Natural killer cell (primary cell): ENCODE results near the gene QSER1. TPM values are rescaled to one million over a fixed set of nuclear protein-coding genes. Genes with fewer than 3 reads are reported as not detected.

Experiments
- ATAC-seq, 3 donors: fragments of 150-1000 bp in 2 of 3; fragments of 200-7000 bp in 1 of 3; cut with Tn5 transposase; 1 replicate in 1 of 3; 2 replicates in 2 of 3; pipeline ENCODE4 v1.10.0; 2021; ENCODE audit warnings: mild to moderate bottlenecking in 2 of 3, moderate library complexity in 2 of 3
- DNase-seq, 2 donors: peaks; one replicate each; pipeline versions ENCODE4 v3.0.0 to v3.0.0-alpha.2; 2013 to 2021; ENCODE audit warnings: mixed read lengths in 1 of 2
- H3K27ac ChIP-seq: one replicate; pipeline ENCODE4 v1.5.1; 2013; ENCODE audit warnings: mild to moderate bottlenecking, low read length
- H3K27me3 ChIP-seq: one replicate; pipeline ENCODE4 v1.6.1; 2013; ENCODE audit warnings: low read length; ENCODE audit not compliant: control insufficient read depth, insufficient read depth
- H3K36me3 ChIP-seq: one replicate; pipeline ENCODE4 v1.6.1; 2013; ENCODE audit warnings: low read length; ENCODE audit not compliant: control insufficient read depth, insufficient read depth
- H3K4me1 ChIP-seq: one replicate; pipeline ENCODE4 v1.6.1; 2013; ENCODE audit warnings: low read length; ENCODE audit not compliant: control insufficient read depth, insufficient read depth
- H3K4me3 ChIP-seq: one replicate; pipeline ENCODE4 v1.5.1; 2013; ENCODE audit warnings: low read length
- H3K9me3 ChIP-seq: one replicate; pipeline ENCODE4 v1.6.1; 2013; ENCODE audit warnings: low read length; ENCODE audit not compliant: control insufficient read depth, insufficient read depth
- H3K27ac Mint-ChIP-seq, 2 donors: one replicate each; pipeline ENCODE4 v1.8.0; 2022; ENCODE audit warnings: mild to moderate bottlenecking in 2 of 2, mixed read lengths in 2 of 2, moderate library complexity in 1 of 2
- H3K27me3 Mint-ChIP-seq, 2 donors: one replicate each; pipeline ENCODE4 v1.8.0; 2022; ENCODE audit warnings: low read depth in 2 of 2, mixed read lengths in 2 of 2
- H3K36me3 Mint-ChIP-seq: one replicate; pipeline ENCODE4 v1.8.0; 2022; ENCODE audit warnings: mixed read lengths
- H3K4me1 Mint-ChIP-seq, 2 donors: one replicate each; pipeline ENCODE4 v1.8.0; 2022; ENCODE audit warnings: mixed read lengths in 2 of 2
- H3K4me3 Mint-ChIP-seq: one replicate; pipeline ENCODE4 v1.8.0; 2022; ENCODE audit warnings: mild to moderate bottlenecking, moderate library complexity, mixed read lengths
- H3K9me3 Mint-ChIP-seq, 2 donors: one replicate each; pipeline ENCODE4 v1.8.0; 2022; ENCODE audit warnings: mixed read lengths in 2 of 2
- CTCF ChIP-seq: fragments of 200-600 bp; IDR thresholded peaks from one replicate; pipeline ENCODE4 v1.8.0; 2022; ENCODE audit warnings: antibody characterized with exemption
- WGBS: methylation state at CpG from one replicate; pipeline ENCODE4 v1.1.7; 2013; ENCODE audit warnings: missing lambda C conversion rate; ENCODE audit not compliant: insufficient coverage; 5-methylcytosine and 5-hydroxymethylcytosine counted together
- intact Hi-C: fragments of 100-400 bp; cut with micrococcal nuclease; formaldehyde crosslinking; loops from one replicate; pipeline ENCODE4 v1.14.2; 2022
- total RNA-seq, 4 donors: library from RNA; stranded (reverse); fragments of 120-200 nt in 1 of 4; gene quantifications; one replicate each; pipeline versions ENCODE4 v1.2.3 to v1.2.4, GENCODE V29; 2013 to 2022

The QSER1 gene
- 10 to 100 TPM; 14.5 to 21.5 (median 17.8) TPM for total RNA-seq
- 21.5 TPM for total RNA-seq (2013)

DNA sequence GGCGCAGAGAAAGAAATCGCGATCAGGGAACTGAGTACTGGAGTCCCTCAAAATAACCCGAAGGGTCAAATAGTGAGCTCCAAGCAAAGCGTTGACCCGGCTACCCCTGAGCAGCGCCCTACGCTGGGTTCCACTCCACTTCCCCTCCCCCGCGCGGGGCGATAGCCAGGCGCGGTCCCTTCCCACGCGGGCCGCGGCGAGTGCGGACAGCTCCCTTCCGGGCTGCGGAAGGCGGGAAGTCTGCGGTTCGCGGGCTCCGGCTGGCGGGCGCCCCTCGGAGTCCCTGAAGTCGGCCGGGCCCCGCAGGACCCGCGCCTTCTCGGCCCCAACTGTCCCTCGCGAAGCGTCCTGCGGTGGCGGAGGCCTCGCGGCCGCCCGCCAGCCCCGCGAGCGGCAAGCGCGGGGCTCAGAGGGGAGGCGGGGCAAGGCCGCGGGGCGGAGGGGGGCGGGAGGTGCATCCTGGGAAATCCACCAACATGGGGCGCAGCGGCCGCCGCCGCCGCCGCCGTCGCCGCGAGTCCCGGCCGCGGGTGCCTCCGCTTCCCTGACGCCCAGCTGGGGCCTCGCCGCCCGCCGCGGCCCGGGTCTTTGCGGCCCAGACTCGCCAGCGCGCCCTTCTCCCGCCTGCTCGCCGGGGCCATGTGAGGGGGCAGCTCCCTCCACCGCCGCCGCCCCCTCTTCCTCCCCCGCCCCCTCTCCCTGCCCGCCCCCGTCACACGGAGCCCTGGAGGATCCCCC is at the start of gene QSER1:
QSER1 (plus strand) TSS at position 457 of the 738 bp plus-strand sequence. CDS start 315 bp downstream, outside the sequence.
- no peaks in the 10 kb centered on the region for H3K36me3 ChIP-seq
- peak within 1 kb of the TSS; percentile 74 for H3K4me3 ChIP-seq
- Mint-ChIP-seq H3K4me1 (peaks cover 24 to 27% of the 10 kb centered on the region in 2 donors), H3K36me3 (no peaks in the 10 kb centered on the region), H3K4me3 (peak within 1 kb of the TSS; percentile 94), H3K9me3 (no peaks in the 10 kb centered on the region), H3K27me3 (no peaks in the 10 kb centered on the region), H3K27ac (peak within 1 kb of the TSS; percentile 81 to 93)
- H3K9me3 ChIP-seq, result no peaks in the 10 kb centered on the region
- no peak for TF ChIP-seq CTCF
- H3K27ac ChIP-seq, result peak within 1 kb of the TSS; percentile 66
- H3K4me1 ChIP-seq, result peaks cover 11% of the 10 kb centered on the region
- intact Hi-C loops, result loop anchor here (5.0 to 10.0 kb wide), 3 partner anchors 125 to 1162 kb away; partner anchors contain the start of genes CAPRIN1, DEPDC7 and HIPK3
- DNase-seq (peak; percentile 62 to 82), ATAC-seq (peak; percentile 63 to 82 (median 79))
- WGBS, result under 1% methylated on average over 85 of the region's 91 CpGs
- H3K27me3 ChIP-seq, result no peaks in the 10 kb centered on the region

DNA sequence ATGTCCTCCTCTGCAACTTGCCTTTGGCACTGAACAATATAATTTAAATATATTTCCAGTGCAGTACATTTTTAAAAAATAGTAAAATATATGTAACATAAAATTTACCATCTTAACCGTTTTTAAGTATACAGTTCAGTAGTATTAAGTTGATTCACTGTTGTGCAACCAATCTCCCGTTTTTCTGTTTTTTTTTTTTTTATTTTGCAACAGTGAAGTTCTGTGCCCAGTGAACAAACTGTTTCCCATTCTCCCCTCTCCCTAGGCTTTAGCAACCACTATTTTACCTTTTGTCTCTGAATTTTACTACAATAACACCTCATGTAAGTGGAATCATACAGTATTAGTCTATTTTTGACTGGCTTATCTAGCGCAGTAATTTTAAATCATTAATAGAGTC is 49.1 kb upstream of the QSER1 start:
- no peak for TF ChIP-seq CTCF
- no peaks in the 10 kb centered on the region for H3K4me1 ChIP-seq
- no peak overlapping the region for H3K27ac ChIP-seq
- intact Hi-C loops, result no loop called here
- 57% methylated on average over 1 of the region's 3 CpGs for WGBS
- no peaks in the 10 kb centered on the region for H3K4me1 Mint-ChIP-seq
- no peaks in the 10 kb centered on the region for H3K27me3 Mint-ChIP-seq
- no peak for ATAC-seq
- H3K9me3 ChIP-seq, result no peaks in the 10 kb centered on the region
- no peak overlapping the region for H3K27ac Mint-ChIP-seq
- H3K4me3 ChIP-seq, result no peak overlapping the region
- no peaks in the 10 kb centered on the region for H3K9me3 Mint-ChIP-seq
- H3K36me3 Mint-ChIP-seq, result no peaks in the 10 kb centered on the region
- H3K36me3 ChIP-seq, result no peaks in the 10 kb centered on the region
- H3K4me3 Mint-ChIP-seq, result no peak overlapping the region
- no peak for DNase-seq
- H3K27me3 ChIP-seq, result no peaks in the 10 kb centered on the region

- H3K4me1 ChIP-seq, result no peaks in the 10 kb centered on the region
- H3K27me3 ChIP-seq, result no peaks in the 10 kb centered on the region
- DNase-seq, result no peak
- Mint-ChIP-seq H3K4me1 (no peaks in the 10 kb centered on the region), H3K4me3 (no peak overlapping the region), H3K36me3 (no peaks in the 10 kb centered on the region), H3K9me3 (no peaks in the 10 kb centered on the region), H3K27ac (no peak overlapping the region), H3K27me3 (no peaks in the 10 kb centered on the region)
- H3K27ac ChIP-seq, result no peak overlapping the region
- H3K9me3 ChIP-seq, result no peaks in the 10 kb centered on the region
- ATAC-seq, result no peak
- no peak for TF ChIP-seq CTCF
- no peaks in the 10 kb centered on the region for H3K36me3 ChIP-seq
- WGBS, result 59% methylated on average over 2 of the region's 2 CpGs
- H3K4me3 ChIP-seq, result no peak overlapping the region
- intact Hi-C loops, result no loop called here
These were observed 45.1 kb upstream of the QSER1 start for GRCh38 chr11:32847511-32847910.
